ENCODE results near the gene ATP8B4.

DNA sequence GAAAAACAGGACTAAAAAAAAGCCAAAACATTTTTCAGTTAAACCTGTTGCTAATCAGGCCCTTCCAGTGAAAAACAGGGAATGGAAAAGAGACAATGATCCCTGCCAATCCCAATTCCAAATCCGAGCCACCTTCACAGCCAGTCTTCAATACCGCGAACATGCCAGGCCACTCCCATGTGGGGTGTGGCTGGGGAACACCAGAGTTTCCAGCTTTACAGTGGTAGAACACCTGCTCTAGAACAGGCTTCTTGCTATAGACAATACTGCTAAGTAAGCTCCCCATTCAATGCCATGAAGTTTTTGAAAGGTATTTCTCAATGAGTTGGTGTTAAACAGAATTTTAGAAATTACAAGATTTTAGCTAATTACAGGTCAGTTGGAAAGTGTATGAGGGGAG lies 228.3 kb downstream of the ATP8B4 start:
- TF ChIP-seq, protein P1, sequence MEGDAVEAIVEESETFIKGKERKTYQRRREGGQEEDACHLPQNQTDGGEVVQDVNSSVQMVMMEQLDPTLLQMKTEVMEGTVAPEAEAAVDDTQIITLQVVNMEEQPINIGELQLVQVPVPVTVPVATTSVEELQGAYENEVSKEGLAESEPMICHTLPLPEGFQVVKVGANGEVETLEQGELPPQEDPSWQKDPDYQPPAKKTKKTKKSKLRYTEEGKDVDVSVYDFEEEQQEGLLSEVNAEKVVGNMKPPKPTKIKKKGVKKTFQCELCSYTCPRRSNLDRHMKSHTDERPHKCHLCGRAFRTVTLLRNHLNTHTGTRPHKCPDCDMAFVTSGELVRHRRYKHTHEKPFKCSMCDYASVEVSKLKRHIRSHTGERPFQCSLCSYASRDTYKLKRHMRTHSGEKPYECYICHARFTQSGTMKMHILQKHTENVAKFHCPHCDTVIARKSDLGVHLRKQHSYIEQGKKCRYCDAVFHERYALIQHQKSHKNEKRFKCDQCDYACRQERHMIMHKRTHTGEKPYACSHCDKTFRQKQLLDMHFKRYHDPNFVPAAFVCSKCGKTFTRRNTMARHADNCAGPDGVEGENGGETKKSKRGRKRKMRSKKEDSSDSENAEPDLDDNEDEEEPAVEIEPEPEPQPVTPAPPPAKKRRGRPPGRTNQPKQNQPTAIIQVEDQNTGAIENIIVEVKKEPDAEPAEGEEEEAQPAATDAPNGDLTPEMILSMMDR (conservative IDR thresholded peaks at IDR 0.05): no peak
- TF ChIP-seq EZH2 (IDR thresholded peaks at IDR 0.05; ENCODE audit: low read depth): no peak
